Common myeloid progenitor, CD34-positive (primary cell): ENCODE measurements around the gene FGF7.

Experiments
- CTCF ChIA-PET: fragments of 350-600 bp; sonication (Branson Sonifier 250); formaldehyde crosslinking; loops from one replicate; lab custom pipeline; 2021; ENCODE audit warnings: antibody characterized with exemption; lab: Charles Lee
- POLR2A ChIA-PET: fragments of 350-600 bp; sonication (Branson Sonifier 250); formaldehyde crosslinking; loops from one replicate; lab custom pipeline; 2021; ENCODE audit warnings: antibody characterized with exemption; lab: Charles Lee
- DNase-seq, 3 donors: peaks; one replicate each; pipeline versions ENCODE4 v3.0.0 to v3.0.0-alpha.2; 2013
- H3K27ac ChIP-seq, 2 experiments: 1 replicate in 1 of 2; 2 replicates in 1 of 2; pipeline ENCODE4 v1.7.0; 2013; ENCODE audit warnings: inconsistent platforms in 2 of 2, low read length in 2 of 2, mild to moderate bottlenecking in 2 of 2, low read depth in 1 of 2, moderate library complexity in 1 of 2; ENCODE audit not compliant: severe bottlenecking in 2 of 2, insufficient read depth in 1 of 2, poor library complexity in 1 of 2
- H3K27me3 ChIP-seq, 5 experiments: replicated peaks in 2 of 5; 1 replicate in 3 of 5; 2 replicates in 2 of 5; pipeline versions ENCODE4 v1.6.1 to v1.7.0; 2013; ENCODE audit warnings: low read length in 4 of 5, mild to moderate bottlenecking in 2 of 5, moderate library complexity in 2 of 5, inconsistent platforms in 1 of 5; ENCODE audit not compliant: insufficient read depth in 5 of 5, control insufficient read depth in 4 of 5
- H3K36me3 ChIP-seq, 4 experiments: 1 replicate in 2 of 4; 2 replicates in 2 of 4; pipeline versions ENCODE4 v1.6.1 to v1.7.0; 2013; ENCODE audit warnings: low read length in 3 of 4, control low read depth in 1 of 4, mild to moderate bottlenecking in 1 of 4; ENCODE audit not compliant: control insufficient read depth in 4 of 4, insufficient read depth in 4 of 4
- H3K4me1 ChIP-seq, 4 experiments: 1 replicate in 3 of 4; 2 replicates in 1 of 4; pipeline versions ENCODE4 v1.6.1 to v1.7.1; 2013; ENCODE audit warnings: low read length in 3 of 4, mild to moderate bottlenecking in 3 of 4, control low read depth in 1 of 4, inconsistent platforms in 1 of 4, moderate library complexity in 1 of 4; ENCODE audit not compliant: control insufficient read depth in 4 of 4, insufficient read depth in 4 of 4; ENCODE audit errors: control extremely low read depth in 1 of 4
- H3K4me3 ChIP-seq, 7 experiments: 1 replicate in 4 of 7; 2 replicates in 3 of 7; pipeline versions ENCODE4 v1.5.1 to v1.7.0; 2013; ENCODE audit warnings: mild to moderate bottlenecking in 7 of 7, low read length in 6 of 7, moderate library complexity in 6 of 7, inconsistent platforms in 2 of 7, low read depth in 2 of 7, control low read depth in 1 of 7; ENCODE audit not compliant: insufficient read depth in 4 of 7, control insufficient read depth in 1 of 7; ENCODE audit errors: extremely low read depth in 1 of 7
- H3K9me3 ChIP-seq, 5 experiments: 1 replicate in 4 of 5; 2 replicates in 1 of 5; pipeline versions ENCODE4 v1.6.1 to v1.7.1; 2013; ENCODE audit warnings: low read length in 4 of 5, mild to moderate bottlenecking in 2 of 5, inconsistent platforms in 1 of 5, low read depth in 1 of 5, moderate library complexity in 1 of 5; ENCODE audit not compliant: control insufficient read depth in 4 of 5, insufficient read depth in 2 of 5; ENCODE audit errors: control extremely low read depth in 1 of 5
- WGBS: methylation state at CpG from one replicate; pipeline ENCODE4 v1.1.5; 2013; ENCODE audit not compliant: insufficient coverage; 5-methylcytosine and 5-hydroxymethylcytosine counted together

Gene FGF7

DNA sequence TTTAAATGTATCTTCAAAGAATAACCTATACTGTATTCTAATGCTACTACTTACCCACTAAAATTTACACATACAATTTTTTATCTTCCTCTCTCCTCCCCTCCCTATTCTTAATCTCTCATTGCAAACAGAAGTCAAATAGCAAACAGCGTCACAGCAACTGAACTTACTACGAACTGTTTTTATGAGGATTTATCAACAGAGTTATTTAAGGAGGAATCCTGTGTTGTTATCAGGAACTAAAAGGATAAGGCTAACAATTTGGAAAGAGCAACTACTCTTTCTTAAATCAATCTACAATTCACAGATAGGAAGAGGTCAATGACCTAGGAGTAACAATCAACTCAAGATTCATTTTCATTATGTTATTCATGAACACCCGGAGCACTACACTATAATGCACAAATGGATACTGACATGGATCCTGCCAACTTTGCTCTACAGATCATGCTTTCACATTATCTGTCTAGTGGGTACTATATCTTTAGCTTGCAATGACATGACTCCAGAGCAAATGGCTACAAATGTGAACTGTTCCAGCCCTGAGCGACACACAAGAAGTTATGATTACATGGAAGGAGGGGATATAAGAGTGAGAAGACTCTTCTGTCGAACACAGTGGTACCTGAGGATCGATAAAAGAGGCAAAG lies 984 bp downstream of the FGF7 start:
- WGBS = 100% methylated on average over 3 of the region's 6 CpGs
- Histone ChIP-seq H3K4me1 (peaks cover 0 to 11% (median 0%) of the 10 kb centered on the region in 4 experiments), H3K9me3 (no peaks in the 10 kb centered on the region), H3K36me3 (no peaks in the 10 kb centered on the region), H3K27ac (no peak overlapping the region), H3K4me3 (peak overlapping the region in 3 of 7 experiments; percentile 4 to 78 (median 48)), H3K27me3 (no peaks in the 10 kb centered on the region)
- CTCF ChIA-PET = no interaction called here
- POLR2A ChIA-PET = no interaction called here
- DNase-seq = no peak

DNA sequence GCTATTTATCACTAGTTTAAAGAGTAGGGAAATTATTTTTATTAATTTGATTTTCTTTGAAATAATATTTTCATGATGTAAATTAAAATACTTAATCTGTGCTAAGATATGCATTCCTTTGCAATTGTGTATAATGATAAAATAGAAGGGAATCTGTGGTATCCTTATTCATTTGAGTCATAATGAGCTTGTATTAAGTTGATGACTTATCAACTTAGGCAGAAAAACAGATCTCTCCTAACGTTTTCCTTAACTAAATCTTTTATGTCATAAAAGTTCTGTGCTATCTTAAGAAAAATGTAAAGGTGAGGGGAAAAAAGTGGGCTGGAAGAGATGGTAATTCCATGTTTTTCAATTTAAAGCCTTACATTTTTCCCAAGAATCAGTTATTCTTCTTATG lies 1.9 kb downstream of the FGF7 start:
- ChIA-PET CTCF (no interaction called here), POLR2A (no interaction called here)
- no peaks in the 10 kb centered on the region for H3K27me3 ChIP-seq
- no peak for DNase-seq
- H3K27ac ChIP-seq = no peak overlapping the region
- peaks cover 0 to 11% (median 0%) of the 10 kb centered on the region in 4 experiments for H3K4me1 ChIP-seq
- WGBS = no CpG with 5 or more reads among the region's 1 CpG
- peak overlapping the region in 1 of 7 experiments; percentile 78 for H3K4me3 ChIP-seq
- no peaks in the 10 kb centered on the region for H3K36me3 ChIP-seq
- H3K9me3 ChIP-seq = no peaks in the 10 kb centered on the region

DNA sequence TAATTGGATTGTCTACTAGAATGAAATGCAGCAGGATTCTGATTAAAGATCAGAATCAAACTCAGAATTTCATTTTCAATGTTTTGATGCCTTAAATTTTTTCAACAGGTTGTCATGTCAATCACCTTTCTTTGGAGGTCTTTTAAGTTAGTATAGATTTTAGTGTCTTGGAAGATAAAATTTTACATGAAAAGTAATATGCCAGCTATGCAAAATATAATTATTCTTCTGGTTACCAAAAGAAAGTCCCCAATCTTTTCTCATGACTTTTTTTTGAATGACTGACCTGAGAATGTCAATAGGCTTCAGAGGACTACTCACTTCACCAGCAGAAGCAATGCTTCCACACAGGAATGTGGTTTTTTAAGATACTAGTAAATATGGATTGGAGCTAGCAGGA lies 4.3 kb downstream of the FGF7 start:
- H3K9me3 ChIP-seq = no peaks in the 10 kb centered on the region
- no peak overlapping the region for H3K4me3 ChIP-seq
- DNase-seq = no peak
- H3K36me3 ChIP-seq = no peaks in the 10 kb centered on the region
- no peaks in the 10 kb centered on the region for H3K27me3 ChIP-seq
- POLR2A ChIA-PET = interaction anchor here (0.7 kb wide), 1 partner anchor 14 kb away, joined by 3 read pairs; no protein-coding TSS in a partner anchor
- CTCF ChIA-PET = no interaction called here
- H3K4me1 ChIP-seq = peaks cover 0 to 9% (median 0%) of the 10 kb centered on the region in 4 experiments
- no peak overlapping the region for H3K27ac ChIP-seq

DNA sequence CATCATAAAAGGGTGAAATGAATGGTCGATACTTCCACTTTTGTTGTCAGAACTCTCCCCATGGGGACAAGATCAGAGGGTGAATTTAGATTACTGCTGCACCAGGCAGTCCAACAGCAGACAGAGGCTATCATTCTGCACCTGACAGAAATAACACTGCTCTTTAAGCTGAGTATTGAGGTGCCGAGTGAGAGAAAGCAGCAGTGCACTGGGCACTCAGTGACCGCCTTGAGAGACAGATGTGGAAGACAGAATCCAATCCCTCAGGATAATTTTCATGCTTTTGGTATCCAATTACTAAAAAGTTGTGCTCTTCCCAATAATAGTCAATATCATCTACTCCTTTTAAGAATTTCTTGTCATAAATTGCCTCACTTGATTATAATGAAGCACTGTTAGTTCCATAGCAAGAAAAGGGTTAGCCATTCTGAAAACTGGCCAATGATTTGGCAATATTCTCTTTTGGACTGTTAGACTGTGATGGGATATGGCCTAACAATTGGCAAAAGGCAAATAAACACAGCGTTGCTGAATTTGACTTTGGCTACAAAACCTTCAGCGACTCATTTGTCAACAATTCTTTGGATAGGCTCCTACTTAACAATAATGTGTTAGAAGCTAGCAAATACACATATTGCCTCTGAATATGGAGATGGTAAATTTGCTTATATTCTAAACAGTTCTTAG lies 5.5 kb downstream of the FGF7 start:
- ChIA-PET CTCF (no interaction called here), POLR2A (no interaction called here)
- H3K4me3 ChIP-seq = no peak overlapping the region
- no peaks in the 10 kb centered on the region for H3K27me3 ChIP-seq
- no peak overlapping the region for H3K27ac ChIP-seq
- no peaks in the 10 kb centered on the region for H3K9me3 ChIP-seq
- no peaks in the 10 kb centered on the region for H3K36me3 ChIP-seq
- DNase-seq = no peak
- H3K4me1 ChIP-seq = peaks cover 0 to 2% (median 0%) of the 10 kb centered on the region in 4 experiments
- WGBS = 100% methylated on average over 5 of the region's 5 CpGs

DNA sequence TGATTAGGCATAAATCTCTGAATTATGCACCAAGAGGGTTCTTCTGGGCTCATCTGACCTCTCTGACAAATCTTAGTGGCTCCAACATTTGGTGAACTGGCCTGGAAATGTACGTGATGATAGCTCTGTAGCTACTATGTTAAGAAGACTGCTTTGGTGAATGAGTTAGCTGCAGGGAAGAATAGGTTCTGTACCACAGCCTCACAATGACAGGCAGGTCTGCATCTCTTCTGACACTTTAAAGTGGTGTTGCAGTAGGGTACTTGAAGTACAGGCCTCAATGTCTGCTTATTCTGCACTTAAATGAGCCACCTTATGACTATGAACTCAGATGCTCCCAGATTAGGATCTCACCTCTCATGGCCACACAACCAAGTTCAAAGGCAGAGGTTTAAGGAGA lies 7.0 kb downstream of the FGF7 start:
- POLR2A ChIA-PET = no interaction called here
- no peak for DNase-seq
- Histone ChIP-seq H3K36me3 (no peaks in the 10 kb centered on the region), H3K4me1 (no peaks in the 10 kb centered on the region), H3K4me3 (no peak overlapping the region), H3K9me3 (no peaks in the 10 kb centered on the region), H3K27ac (no peak overlapping the region), H3K27me3 (no peaks in the 10 kb centered on the region)
- WGBS = no CpG with 5 or more reads among the region's 1 CpG
- CTCF ChIA-PET = interaction anchor here (0.8 kb wide), 1 partner anchor 8 kb away, joined by 3 read pairs; the partner anchor contains the start of gene FGF7

DNA sequence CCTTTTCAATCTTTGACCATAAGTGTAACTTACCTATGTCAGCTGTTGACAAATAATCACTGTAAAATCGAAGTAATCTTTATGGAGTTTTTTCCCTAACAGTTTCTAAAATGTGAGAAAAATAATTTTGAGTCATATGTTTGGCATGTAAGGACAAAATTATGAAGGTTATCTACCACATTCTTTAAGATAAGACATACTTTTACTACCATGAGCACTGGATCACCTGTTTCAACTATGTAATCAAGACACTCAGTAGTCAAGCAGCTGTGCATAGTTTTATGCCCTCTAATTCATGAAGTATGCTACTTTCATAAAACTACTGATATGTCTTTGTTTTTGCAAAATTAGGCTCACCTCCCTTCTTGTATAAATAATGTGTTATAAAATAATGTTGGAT lies 12.1 kb downstream of the FGF7 start:
- WGBS = no CpG with 5 or more reads among the region's 1 CpG
- H3K27me3 ChIP-seq = no peaks in the 10 kb centered on the region
- POLR2A ChIA-PET = no interaction called here
- H3K4me1 ChIP-seq = peaks cover 15 to 40% (median 24%) of the 10 kb centered on the region in 4 experiments
- CTCF ChIA-PET = no interaction called here
- no peaks in the 10 kb centered on the region for H3K36me3 ChIP-seq
- no peak overlapping the region for H3K4me3 ChIP-seq
- no peak for DNase-seq
- no peak overlapping the region for H3K27ac ChIP-seq
- no peaks in the 10 kb centered on the region for H3K9me3 ChIP-seq

DNA sequence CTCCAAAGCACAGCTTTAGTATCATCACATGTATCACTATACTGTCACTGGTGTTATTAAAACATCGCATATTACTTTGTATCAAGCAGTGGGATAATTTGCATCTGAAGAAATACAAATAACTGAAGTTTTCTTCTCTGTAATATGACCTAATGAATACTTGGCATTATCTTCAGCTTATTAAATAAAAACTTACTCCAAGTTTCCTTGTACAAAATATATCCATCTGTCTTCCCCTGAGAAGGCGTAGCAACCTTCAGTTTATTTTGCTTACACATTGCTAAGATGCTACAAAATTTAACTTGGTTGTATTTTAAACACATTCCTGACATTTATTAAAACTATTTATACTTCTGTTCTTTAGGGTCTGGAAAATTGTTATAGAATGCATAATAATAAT lies 13.7 kb downstream of the FGF7 start:
- H3K4me1 ChIP-seq = peaks cover 17 to 52% (median 31%) of the 10 kb centered on the region in 4 experiments
- WGBS = no CpG with 5 or more reads among the region's 2 CpGs
- H3K27me3 ChIP-seq = no peaks in the 10 kb centered on the region
- DNase-seq = no peak
- no peaks in the 10 kb centered on the region for H3K9me3 ChIP-seq
- H3K27ac ChIP-seq = no peak overlapping the region
- no peak overlapping the region for H3K4me3 ChIP-seq
- ChIA-PET POLR2A (no interaction called here), CTCF (interaction anchor here (1.5 kb wide), 1 partner anchor 15 kb away, joined by 7 read pairs; no protein-coding TSS in a partner anchor)
- no peaks in the 10 kb centered on the region for H3K36me3 ChIP-seq
